ENCODE measurements around the gene ARHGEF33. TPM values are rescaled to one million over a fixed set of nuclear protein-coding genes. Genes with fewer than 3 reads are reported as not detected.

The ARHGEF33 gene
- polyA plus RNA-seq, 1 experiment: 0.32 TPM

- ChIA-PET CTCF (no interaction called here), POLR2A (no interaction called here)
- Histone ChIP-seq H3K27me3 (ENCODE audit: control insufficient read depth, insufficient read depth, low read length) (no peaks in the 10 kb centered on the region), H3K4me3 (ENCODE audit: low read depth, low read length) (no peak overlapping the region), H3K9me3 (ENCODE audit: control insufficient read depth, insufficient read depth, low read length) (no peaks in the 10 kb centered on the region), H3K27ac (ENCODE audit: low read depth, low read length) (no peak overlapping the region)
- TF ChIP-seq CTCF (IDR thresholded peaks at IDR 0.05; ENCODE audit: low read depth, low read length): no peak
- no peak for DNase-seq (ENCODE audit: low read depth, low spot score)
These were observed 1.6 kb upstream of the ARHGEF33 start for GRCh38 chr2:38887902-38888554.

- CTCF ChIA-PET: interaction anchor here (0.6 kb wide), 1 partner anchor 15 kb away, joined by 6 read pairs; no protein-coding TSS in a partner anchor
These were observed 630 bp upstream of the ARHGEF33 start for GRCh38 chr2:38889045-38889444.

GRCh38 chr2:38892819-38893218 lies 3.1 kb downstream of the ARHGEF33 start:
- ChIA-PET POLR2A (no interaction called here), CTCF (interaction anchor here (0.7 kb wide), 1 partner anchor 54 kb away, joined by 3 read pairs; no protein-coding TSS in a partner anchor)
- Histone ChIP-seq H3K4me3 (ENCODE audit: low read depth, low read length) (no peak overlapping the region), H3K27ac (ENCODE audit: low read depth, low read length) (no peak overlapping the region), H3K27me3 (ENCODE audit: control insufficient read depth, insufficient read depth, low read length) (peaks cover 3% of the 10 kb centered on the region), H3K9me3 (ENCODE audit: control insufficient read depth, insufficient read depth, low read length) (no peaks in the 10 kb centered on the region)
- DNase-seq (ENCODE audit: low read depth, low spot score): no peak
- TF ChIP-seq CTCF (IDR thresholded peaks at IDR 0.05; ENCODE audit: low read depth, low read length): no peak

More at GRCh38 chr2:38889045-38889444, 630 bp upstream of the ARHGEF33 start:
- no peak for DNase-seq (ENCODE audit: low read depth, low spot score)
- Histone ChIP-seq H3K9me3 (ENCODE audit: control insufficient read depth, insufficient read depth, low read length) (no peaks in the 10 kb centered on the region), H3K4me3 (ENCODE audit: low read depth, low read length) (no peak overlapping the region), H3K27me3 (ENCODE audit: control insufficient read depth, insufficient read depth, low read length) (no peaks in the 10 kb centered on the region), H3K27ac (ENCODE audit: low read depth, low read length) (no peak overlapping the region)
- POLR2A ChIA-PET: no interaction called here
- TF ChIP-seq CTCF (IDR thresholded peaks at IDR 0.05; ENCODE audit: low read depth, low read length): no peak

GRCh38 chr2:38898256-38898655 lies 8.6 kb downstream of the ARHGEF33 start:
- Histone ChIP-seq H3K9me3 (ENCODE audit: control insufficient read depth, insufficient read depth, low read length) (no peaks in the 10 kb centered on the region), H3K4me3 (ENCODE audit: low read depth, low read length) (no peak overlapping the region), H3K27me3 (ENCODE audit: control insufficient read depth, insufficient read depth, low read length) (peaks cover 13% of the 10 kb centered on the region), H3K27ac (ENCODE audit: low read depth, low read length) (no peak overlapping the region)
- POLR2A ChIA-PET: no interaction called here
- no peak for DNase-seq (ENCODE audit: low read depth, low spot score)
- no peak for TF ChIP-seq CTCF (IDR thresholded peaks at IDR 0.05; ENCODE audit: low read depth, low read length)
- CTCF ChIA-PET: no interaction called here

- Histone ChIP-seq H3K27me3 (ENCODE audit: control insufficient read depth, insufficient read depth, low read length) (peaks cover 13% of the 10 kb centered on the region), H3K4me3 (ENCODE audit: low read depth, low read length) (no peak overlapping the region), H3K27ac (ENCODE audit: low read depth, low read length) (no peak overlapping the region), H3K9me3 (ENCODE audit: control insufficient read depth, insufficient read depth, low read length) (no peaks in the 10 kb centered on the region)
- TF ChIP-seq CTCF (IDR thresholded peaks at IDR 0.05; ENCODE audit: low read depth, low read length): no peak
- ChIA-PET CTCF (interaction anchor here (0.5 kb wide), 1 partner anchor 9 kb away, joined by 4 read pairs; no protein-coding TSS in a partner anchor), POLR2A (no interaction called here)
- no peak for DNase-seq (ENCODE audit: low read depth, low spot score)
These were observed 11.1 kb downstream of the ARHGEF33 start for GRCh38 chr2:38900726-38901125.
